GM12801 (cell line): Measurements from ENCODE around the gene NSUN6.

Experiments
- CTCF ChIP-seq: IDR thresholded peaks from one replicate; pipeline ENCODE4 v1.5.1; 2011; ENCODE audit warnings: control low read depth; ENCODE audit not compliant: insufficient read length; ENCODE audit errors: extremely low read depth

Gene NSUN6

GRCh38 chr10:18497806-18498369 is 153.5 kb downstream of the NSUN6 start:
- no peak for TF ChIP-seq CTCF
